ENCODE measurements around the gene SLC6A8. TPM values are rescaled to one million over a fixed set of nuclear protein-coding genes. Genes with fewer than 3 reads are reported as not detected.

Gene SLC6A8
- total RNA-seq, 1 donor from 2014 or later = 57.9 TPM

DNA sequence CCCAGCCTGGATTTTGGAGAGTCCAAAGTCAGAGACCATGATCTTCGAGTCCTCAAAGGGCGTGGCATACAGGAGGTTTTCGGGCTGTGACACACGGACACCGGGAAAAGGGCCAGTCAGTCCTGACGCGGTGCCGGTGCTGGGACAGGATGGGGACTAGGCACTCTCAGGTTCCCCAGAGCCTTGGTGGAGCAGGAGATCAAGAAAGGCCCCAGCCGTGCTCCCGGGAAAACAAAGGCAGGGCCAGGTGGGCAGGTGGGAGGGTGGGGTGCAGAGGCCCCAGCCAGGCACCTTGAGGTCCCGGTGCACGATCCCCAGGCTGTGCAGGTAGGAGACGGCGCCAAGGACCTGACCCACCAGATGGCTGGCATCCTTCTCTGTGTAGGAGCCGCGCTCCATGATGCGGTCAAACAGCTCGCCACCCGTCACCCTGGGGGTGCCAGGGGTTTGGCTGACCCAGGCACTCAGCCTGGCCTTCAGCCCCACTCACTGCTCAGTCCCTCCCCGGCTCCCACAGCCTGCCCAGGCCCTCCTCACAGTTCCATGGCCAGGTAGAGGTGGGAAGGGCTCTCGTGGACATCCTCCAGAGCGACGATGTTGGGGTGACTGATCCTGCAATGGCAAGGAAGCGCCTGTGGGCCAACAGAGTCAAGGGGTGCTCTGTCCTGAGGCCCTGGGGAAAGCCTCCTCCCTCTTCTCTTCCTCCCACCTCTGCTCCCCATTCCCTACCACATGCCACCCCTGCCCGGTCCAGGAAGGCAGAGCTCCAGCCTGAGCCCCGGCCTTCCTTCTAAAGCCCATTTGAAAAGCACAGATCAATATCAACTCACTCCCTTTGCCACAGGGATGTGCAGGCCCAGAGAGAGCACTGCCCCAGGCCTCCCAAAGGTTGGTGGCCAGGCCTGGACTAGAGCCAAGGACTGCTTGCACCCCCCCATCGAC lies 15.9 kb upstream of the SLC6A8 start:
- H3K9me3 ChIP-seq (ENCODE audit: insufficient read depth, low read depth, low read length) = no peaks in the 10 kb centered on the region
- no peaks in the 10 kb centered on the region for H3K36me3 Mint-ChIP-seq (ENCODE audit: low read depth, unreplicated experiment)
- H3K27ac ChIP-seq (ENCODE audit: low read depth, low read length) = no peak overlapping the region
- H3K79me2 ChIP-seq (ENCODE audit: insufficient read depth, low read length) = no peaks in the 10 kb centered on the region
- peaks cover 8% of the 10 kb centered on the region for H3K27me3 ChIP-seq (ENCODE audit: insufficient read depth, low read length)
- no peak overlapping the region for H2AFZ ChIP-seq (ENCODE audit: low read depth, low read length)
- H3K4me1 ChIP-seq (ENCODE audit: insufficient read depth, low read length) = no peaks in the 10 kb centered on the region
- DNase-seq (ENCODE audit: low read depth) (no peak), FAIRE-seq (no peak)
- H3K36me3 ChIP-seq (ENCODE audit: insufficient read depth, low read length) = no peaks in the 10 kb centered on the region
- H3K9ac ChIP-seq (ENCODE audit: low read length) = no peak overlapping the region
- TF ChIP-seq, protein P1, sequence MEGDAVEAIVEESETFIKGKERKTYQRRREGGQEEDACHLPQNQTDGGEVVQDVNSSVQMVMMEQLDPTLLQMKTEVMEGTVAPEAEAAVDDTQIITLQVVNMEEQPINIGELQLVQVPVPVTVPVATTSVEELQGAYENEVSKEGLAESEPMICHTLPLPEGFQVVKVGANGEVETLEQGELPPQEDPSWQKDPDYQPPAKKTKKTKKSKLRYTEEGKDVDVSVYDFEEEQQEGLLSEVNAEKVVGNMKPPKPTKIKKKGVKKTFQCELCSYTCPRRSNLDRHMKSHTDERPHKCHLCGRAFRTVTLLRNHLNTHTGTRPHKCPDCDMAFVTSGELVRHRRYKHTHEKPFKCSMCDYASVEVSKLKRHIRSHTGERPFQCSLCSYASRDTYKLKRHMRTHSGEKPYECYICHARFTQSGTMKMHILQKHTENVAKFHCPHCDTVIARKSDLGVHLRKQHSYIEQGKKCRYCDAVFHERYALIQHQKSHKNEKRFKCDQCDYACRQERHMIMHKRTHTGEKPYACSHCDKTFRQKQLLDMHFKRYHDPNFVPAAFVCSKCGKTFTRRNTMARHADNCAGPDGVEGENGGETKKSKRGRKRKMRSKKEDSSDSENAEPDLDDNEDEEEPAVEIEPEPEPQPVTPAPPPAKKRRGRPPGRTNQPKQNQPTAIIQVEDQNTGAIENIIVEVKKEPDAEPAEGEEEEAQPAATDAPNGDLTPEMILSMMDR (IDR thresholded peaks at IDR 0.05; ENCODE audit: insufficient read depth, low read depth, low read length) = no peak
- TF ChIP-seq EZH2 (IDR thresholded peaks at IDR 0.05; ENCODE audit: insufficient read depth, low read length) = no peak
- H3K27me3 Mint-ChIP-seq (ENCODE audit: low read depth, unreplicated experiment) = peaks cover 22% of the 10 kb centered on the region
- no peaks in the 10 kb centered on the region for H4K20me1 ChIP-seq (ENCODE audit: insufficient read depth, low read length)
- no peak overlapping the region for H3K4me3 Mint-ChIP-seq (ENCODE audit: unreplicated experiment)
- no peaks in the 10 kb centered on the region for H3K9me3 Mint-ChIP-seq (ENCODE audit: unreplicated experiment)
- H3K4me3 ChIP-seq (ENCODE audit: insufficient read depth, low read depth, low read length) = no peak overlapping the region
- no peak overlapping the region for H3K4me2 ChIP-seq (ENCODE audit: low read length)
- H3K4me1 Mint-ChIP-seq (ENCODE audit: low read depth, unreplicated experiment) = peaks cover 3% of the 10 kb centered on the region
- no peak overlapping the region for H3K27ac Mint-ChIP-seq (ENCODE audit: unreplicated experiment)

- H3K4me3 Mint-ChIP-seq (ENCODE audit: unreplicated experiment) = no peak overlapping the region
- H3K4me2 ChIP-seq (ENCODE audit: low read length) = no peak overlapping the region
- H4K20me1 ChIP-seq (ENCODE audit: insufficient read depth, low read length) = no peaks in the 10 kb centered on the region
- H3K4me1 ChIP-seq (ENCODE audit: insufficient read depth, low read length) = no peaks in the 10 kb centered on the region
- H3K4me3 ChIP-seq (ENCODE audit: insufficient read depth, low read depth, low read length) = no peak overlapping the region
- TF ChIP-seq EZH2 (IDR thresholded peaks at IDR 0.05; ENCODE audit: insufficient read depth, low read length) = no peak
- TF ChIP-seq, protein P1 (IDR thresholded peaks at IDR 0.05; ENCODE audit: insufficient read depth, low read depth, low read length) = no peak
- H3K36me3 ChIP-seq (ENCODE audit: insufficient read depth, low read length) = no peaks in the 10 kb centered on the region
- H3K27me3 Mint-ChIP-seq (ENCODE audit: low read depth, unreplicated experiment) = peaks cover 15% of the 10 kb centered on the region
- no peaks in the 10 kb centered on the region for H3K9me3 Mint-ChIP-seq (ENCODE audit: unreplicated experiment)
- no peak overlapping the region for H3K27ac Mint-ChIP-seq (ENCODE audit: unreplicated experiment)
- H3K36me3 Mint-ChIP-seq (ENCODE audit: low read depth, unreplicated experiment) = no peaks in the 10 kb centered on the region
- no peak overlapping the region for H3K27ac ChIP-seq (ENCODE audit: low read depth, low read length)
- H3K79me2 ChIP-seq (ENCODE audit: insufficient read depth, low read length) = no peaks in the 10 kb centered on the region
- no peak overlapping the region for H3K9ac ChIP-seq (ENCODE audit: low read length)
- H3K27me3 ChIP-seq (ENCODE audit: insufficient read depth, low read length) = peaks cover 8% of the 10 kb centered on the region
- H3K4me1 Mint-ChIP-seq (ENCODE audit: low read depth, unreplicated experiment) = peaks cover 3% of the 10 kb centered on the region
- DNase-seq (ENCODE audit: low read depth) (no peak), FAIRE-seq (no peak)
- H2AFZ ChIP-seq (ENCODE audit: low read depth, low read length) = no peak overlapping the region
- H3K9me3 ChIP-seq (ENCODE audit: insufficient read depth, low read depth, low read length) = no peaks in the 10 kb centered on the region
Observed at GRCh38 chrX:153672531-153673427, 14.9 kb upstream of the SLC6A8 start.
